Measurements from ENCODE around the gene LUZP1.

DNA sequence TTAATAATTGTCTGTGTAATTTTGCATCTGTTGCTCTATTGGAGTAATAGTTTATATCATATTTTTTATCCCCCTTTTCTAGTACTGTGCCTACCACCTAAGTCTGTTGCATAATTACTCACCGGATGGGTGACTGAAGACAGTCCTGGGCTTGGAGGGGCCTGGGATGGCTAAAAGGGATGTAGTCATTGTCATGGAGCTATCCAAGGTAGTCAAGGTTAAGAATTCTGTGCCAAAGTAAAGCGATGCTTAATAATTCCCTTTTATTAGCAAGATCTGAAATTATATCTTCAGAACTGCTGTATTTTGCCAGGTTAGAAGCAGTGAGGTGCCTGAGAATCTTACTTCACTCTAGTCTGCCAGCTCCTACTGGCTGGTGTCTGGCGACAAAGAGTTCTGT lies 87.8 kb downstream of the LUZP1 start:
- TF ChIP-seq CREB1 (CRISPR knock-in tag; IDR thresholded peaks at IDR 0.05; ENCODE audit: low read depth) (no peak), EZH2phosphoT487 (IDR thresholded peaks at IDR 0.05; ENCODE audit: unreplicated experiment) (no peak), POLR2AphosphoS5 (IDR thresholded peaks at IDR 0.05; ENCODE audit: low read depth) (no peak), EZH2 (IDR thresholded peaks at IDR 0.05; ENCODE audit: low read depth, unreplicated experiment) (no peak), JUNB (IDR thresholded peaks at IDR 0.05; ENCODE audit: unreplicated experiment) (no peak), ZNF331 (CRISPR knock-in tag; IDR thresholded peaks at IDR 0.05; ENCODE audit: low read depth) (no peak), NANOG (IDR thresholded peaks at IDR 0.05; ENCODE audit: borderline replicate concordance) (no peak)
- TF ChIP-seq, protein P1, sequence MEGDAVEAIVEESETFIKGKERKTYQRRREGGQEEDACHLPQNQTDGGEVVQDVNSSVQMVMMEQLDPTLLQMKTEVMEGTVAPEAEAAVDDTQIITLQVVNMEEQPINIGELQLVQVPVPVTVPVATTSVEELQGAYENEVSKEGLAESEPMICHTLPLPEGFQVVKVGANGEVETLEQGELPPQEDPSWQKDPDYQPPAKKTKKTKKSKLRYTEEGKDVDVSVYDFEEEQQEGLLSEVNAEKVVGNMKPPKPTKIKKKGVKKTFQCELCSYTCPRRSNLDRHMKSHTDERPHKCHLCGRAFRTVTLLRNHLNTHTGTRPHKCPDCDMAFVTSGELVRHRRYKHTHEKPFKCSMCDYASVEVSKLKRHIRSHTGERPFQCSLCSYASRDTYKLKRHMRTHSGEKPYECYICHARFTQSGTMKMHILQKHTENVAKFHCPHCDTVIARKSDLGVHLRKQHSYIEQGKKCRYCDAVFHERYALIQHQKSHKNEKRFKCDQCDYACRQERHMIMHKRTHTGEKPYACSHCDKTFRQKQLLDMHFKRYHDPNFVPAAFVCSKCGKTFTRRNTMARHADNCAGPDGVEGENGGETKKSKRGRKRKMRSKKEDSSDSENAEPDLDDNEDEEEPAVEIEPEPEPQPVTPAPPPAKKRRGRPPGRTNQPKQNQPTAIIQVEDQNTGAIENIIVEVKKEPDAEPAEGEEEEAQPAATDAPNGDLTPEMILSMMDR (conservative IDR thresholded peaks at IDR 0.05; ENCODE audit: low read depth in 2 of 2), result no peak
- TF ChIP-seq, protein P2, sequence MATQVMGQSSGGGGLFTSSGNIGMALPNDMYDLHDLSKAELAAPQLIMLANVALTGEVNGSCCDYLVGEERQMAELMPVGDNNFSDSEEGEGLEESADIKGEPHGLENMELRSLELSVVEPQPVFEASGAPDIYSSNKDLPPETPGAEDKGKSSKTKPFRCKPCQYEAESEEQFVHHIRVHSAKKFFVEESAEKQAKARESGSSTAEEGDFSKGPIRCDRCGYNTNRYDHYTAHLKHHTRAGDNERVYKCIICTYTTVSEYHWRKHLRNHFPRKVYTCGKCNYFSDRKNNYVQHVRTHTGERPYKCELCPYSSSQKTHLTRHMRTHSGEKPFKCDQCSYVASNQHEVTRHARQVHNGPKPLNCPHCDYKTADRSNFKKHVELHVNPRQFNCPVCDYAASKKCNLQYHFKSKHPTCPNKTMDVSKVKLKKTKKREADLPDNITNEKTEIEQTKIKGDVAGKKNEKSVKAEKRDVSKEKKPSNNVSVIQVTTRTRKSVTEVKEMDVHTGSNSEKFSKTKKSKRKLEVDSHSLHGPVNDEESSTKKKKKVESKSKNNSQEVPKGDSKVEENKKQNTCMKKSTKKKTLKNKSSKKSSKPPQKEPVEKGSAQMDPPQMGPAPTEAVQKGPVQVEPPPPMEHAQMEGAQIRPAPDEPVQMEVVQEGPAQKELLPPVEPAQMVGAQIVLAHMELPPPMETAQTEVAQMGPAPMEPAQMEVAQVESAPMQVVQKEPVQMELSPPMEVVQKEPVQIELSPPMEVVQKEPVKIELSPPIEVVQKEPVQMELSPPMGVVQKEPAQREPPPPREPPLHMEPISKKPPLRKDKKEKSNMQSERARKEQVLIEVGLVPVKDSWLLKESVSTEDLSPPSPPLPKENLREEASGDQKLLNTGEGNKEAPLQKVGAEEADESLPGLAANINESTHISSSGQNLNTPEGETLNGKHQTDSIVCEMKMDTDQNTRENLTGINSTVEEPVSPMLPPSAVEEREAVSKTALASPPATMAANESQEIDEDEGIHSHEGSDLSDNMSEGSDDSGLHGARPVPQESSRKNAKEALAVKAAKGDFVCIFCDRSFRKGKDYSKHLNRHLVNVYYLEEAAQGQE (IDR thresholded peaks at IDR 0.05; ENCODE audit: unreplicated experiment), result peak; percentile 52
- TF ChIP-seq, protein P3, sequence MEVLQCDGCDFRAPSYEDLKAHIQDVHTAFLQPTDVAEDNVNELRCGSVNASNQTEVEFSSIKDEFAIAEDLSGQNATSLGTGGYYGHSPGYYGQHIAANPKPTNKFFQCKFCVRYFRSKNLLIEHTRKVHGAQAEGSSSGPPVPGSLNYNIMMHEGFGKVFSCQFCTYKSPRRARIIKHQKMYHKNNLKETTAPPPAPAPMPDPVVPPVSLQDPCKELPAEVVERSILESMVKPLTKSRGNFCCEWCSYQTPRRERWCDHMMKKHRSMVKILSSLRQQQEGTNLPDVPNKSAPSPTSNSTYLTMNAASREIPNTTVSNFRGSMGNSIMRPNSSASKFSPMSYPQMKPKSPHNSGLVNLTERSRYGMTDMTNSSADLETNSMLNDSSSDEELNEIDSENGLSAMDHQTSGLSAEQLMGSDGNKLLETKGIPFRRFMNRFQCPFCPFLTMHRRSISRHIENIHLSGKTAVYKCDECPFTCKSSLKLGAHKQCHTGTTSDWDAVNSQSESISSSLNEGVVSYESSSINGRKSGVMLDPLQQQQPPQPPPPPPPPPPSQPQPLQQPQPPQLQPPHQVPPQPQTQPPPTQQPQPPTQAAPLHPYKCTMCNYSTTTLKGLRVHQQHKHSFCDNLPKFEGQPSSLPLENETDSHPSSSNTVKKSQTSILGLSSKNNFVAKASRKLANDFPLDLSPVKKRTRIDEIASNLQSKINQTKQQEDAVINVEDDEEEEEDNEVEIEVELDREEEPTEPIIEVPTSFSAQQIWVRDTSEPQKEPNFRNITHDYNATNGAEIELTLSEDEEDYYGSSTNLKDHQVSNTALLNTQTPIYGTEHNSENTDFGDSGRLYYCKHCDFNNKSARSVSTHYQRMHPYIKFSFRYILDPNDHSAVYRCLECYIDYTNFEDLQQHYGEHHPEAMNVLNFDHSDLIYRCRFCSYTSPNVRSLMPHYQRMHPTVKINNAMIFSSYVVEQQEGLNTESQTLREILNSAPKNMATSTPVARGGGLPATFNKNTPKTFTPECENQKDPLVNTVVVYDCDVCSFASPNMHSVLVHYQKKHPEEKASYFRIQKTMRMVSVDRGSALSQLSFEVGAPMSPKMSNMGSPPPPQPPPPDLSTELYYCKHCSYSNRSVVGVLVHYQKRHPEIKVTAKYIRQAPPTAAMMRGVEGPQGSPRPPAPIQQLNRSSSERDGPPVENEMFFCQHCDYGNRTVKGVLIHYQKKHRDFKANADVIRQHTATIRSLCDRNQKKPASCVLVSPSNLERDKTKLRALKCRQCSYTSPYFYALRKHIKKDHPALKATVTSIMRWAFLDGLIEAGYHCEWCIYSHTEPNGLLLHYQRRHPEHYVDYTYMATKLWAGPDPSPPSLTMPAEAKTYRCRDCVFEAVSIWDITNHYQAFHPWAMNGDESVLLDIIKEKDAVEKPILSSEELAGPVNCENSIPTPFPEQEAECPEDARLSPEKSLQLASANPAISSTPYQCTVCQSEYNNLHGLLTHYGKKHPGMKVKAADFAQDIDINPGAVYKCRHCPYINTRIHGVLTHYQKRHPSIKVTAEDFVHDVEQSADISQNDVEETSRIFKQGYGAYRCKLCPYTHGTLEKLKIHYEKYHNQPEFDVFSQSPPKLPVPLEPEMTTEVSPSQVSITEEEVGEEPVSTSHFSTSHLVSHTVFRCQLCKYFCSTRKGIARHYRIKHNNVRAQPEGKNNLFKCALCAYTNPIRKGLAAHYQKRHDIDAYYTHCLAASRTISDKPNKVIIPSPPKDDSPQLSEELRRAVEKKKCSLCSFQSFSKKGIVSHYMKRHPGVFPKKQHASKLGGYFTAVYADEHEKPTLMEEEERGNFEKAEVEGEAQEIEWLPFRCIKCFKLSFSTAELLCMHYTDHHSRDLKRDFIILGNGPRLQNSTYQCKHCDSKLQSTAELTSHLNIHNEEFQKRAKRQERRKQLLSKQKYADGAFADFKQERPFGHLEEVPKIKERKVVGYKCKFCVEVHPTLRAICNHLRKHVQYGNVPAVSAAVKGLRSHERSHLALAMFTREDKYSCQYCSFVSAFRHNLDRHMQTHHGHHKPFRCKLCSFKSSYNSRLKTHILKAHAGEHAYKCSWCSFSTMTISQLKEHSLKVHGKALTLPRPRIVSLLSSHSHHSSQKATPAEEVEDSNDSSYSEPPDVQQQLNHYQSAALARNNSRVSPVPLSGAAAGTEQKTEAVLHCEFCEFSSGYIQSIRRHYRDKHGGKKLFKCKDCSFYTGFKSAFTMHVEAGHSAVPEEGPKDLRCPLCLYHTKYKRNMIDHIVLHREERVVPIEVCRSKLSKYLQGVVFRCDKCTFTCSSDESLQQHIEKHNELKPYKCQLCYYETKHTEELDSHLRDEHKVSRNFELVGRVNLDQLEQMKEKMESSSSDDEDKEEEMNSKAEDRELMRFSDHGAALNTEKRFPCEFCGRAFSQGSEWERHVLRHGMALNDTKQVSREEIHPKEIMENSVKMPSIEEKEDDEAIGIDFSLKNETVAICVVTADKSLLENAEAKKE (CRISPR knock-in tag; IDR thresholded peaks at IDR 0.05), result no peak
- TF ChIP-seq, protein P4, sequence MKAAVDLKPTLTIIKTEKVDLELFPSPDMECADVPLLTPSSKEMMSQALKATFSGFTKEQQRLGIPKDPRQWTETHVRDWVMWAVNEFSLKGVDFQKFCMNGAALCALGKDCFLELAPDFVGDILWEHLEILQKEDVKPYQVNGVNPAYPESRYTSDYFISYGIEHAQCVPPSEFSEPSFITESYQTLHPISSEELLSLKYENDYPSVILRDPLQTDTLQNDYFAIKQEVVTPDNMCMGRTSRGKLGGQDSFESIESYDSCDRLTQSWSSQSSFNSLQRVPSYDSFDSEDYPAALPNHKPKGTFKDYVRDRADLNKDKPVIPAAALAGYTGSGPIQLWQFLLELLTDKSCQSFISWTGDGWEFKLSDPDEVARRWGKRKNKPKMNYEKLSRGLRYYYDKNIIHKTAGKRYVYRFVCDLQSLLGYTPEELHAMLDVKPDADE (IDR thresholded peaks at IDR 0.05), result no peak

Measured in GM23338 (cell line).